Neuronal stem cell (in vitro differentiated cells): Measurements from ENCODE around the gene AGBL4.

Experiments used
- DNase-seq: peaks from one replicate; pipeline ENCODE4 v3.0.0-alpha.2; 2013; ENCODE audit warnings: low spot score
- H2AFZ ChIP-seq: one replicate; pipeline ENCODE4 v1.6.1; 2013; ENCODE audit warnings: mild to moderate bottlenecking, low read length, inconsistent platforms
- H2AK5ac ChIP-seq: 2 replicates; pipeline ENCODE4 v1.6.1; 2013; ENCODE audit warnings: low read depth, mild to moderate bottlenecking, inconsistent platforms, low read length, moderate library complexity, mixed read lengths
- H2BK120ac ChIP-seq: 2 replicates; pipeline ENCODE4 v1.6.1; 2013; ENCODE audit warnings: low read depth, mild to moderate bottlenecking, inconsistent platforms, low read length, moderate library complexity, mixed read lengths
- H2BK12ac ChIP-seq: one replicate; pipeline ENCODE4 v1.6.1; 2013; ENCODE audit warnings: low read length, inconsistent platforms
- H2BK15ac ChIP-seq: 2 replicates; pipeline ENCODE4 v1.6.1; 2013; ENCODE audit warnings: mild to moderate bottlenecking, low read length, inconsistent platforms, mixed read lengths
- H2BK5ac ChIP-seq: one replicate; pipeline ENCODE4 v1.6.1; 2013; ENCODE audit warnings: inconsistent platforms, mild to moderate bottlenecking, low read length, moderate library complexity
- H3K14ac ChIP-seq: one replicate; pipeline ENCODE4 v1.6.1; 2013; ENCODE audit warnings: low read length, inconsistent platforms
- H3K18ac ChIP-seq: 2 replicates; pipeline ENCODE4 v1.6.1; 2013; ENCODE audit warnings: low read length, inconsistent platforms
- H3K23ac ChIP-seq: 2 replicates; pipeline ENCODE4 v1.6.1; 2013; ENCODE audit warnings: low read depth, mild to moderate bottlenecking, mixed read lengths, low read length, inconsistent platforms; ENCODE audit not compliant: poor library complexity
- H3K27ac ChIP-seq: replicated peaks from 3 replicates; pipeline ENCODE4 v1.5.1; 2013; ENCODE audit warnings: low read length, inconsistent platforms
- H3K27me3 ChIP-seq, 3 experiments: 2 replicates each; pipeline ENCODE4 v1.6.1; 2013; ENCODE audit warnings: low read length in 3 of 3, mild to moderate bottlenecking in 2 of 3, inconsistent platforms in 1 of 3, low read depth in 1 of 3, mixed read lengths in 1 of 3, moderate library complexity in 1 of 3; ENCODE audit not compliant: control insufficient read depth in 3 of 3, insufficient read depth in 3 of 3
- H3K36me3 ChIP-seq, 2 donors: replicated peaks in 1 of 2; 2 replicates each; pipeline ENCODE4 v1.6.1; 2013; ENCODE audit warnings: low read length in 2 of 2; ENCODE audit not compliant: control insufficient read depth in 2 of 2, insufficient read depth in 2 of 2
- H3K4ac ChIP-seq: 2 replicates; pipeline ENCODE4 v1.6.1; 2013; ENCODE audit warnings: inconsistent platforms, mild to moderate bottlenecking, low read length, moderate library complexity
- H3K4me1 ChIP-seq, 2 donors: 1 replicate in 1 of 2; 2 replicates in 1 of 2; pipeline ENCODE4 v1.6.1; 2013; ENCODE audit warnings: low read length in 2 of 2, low read depth in 1 of 2; ENCODE audit not compliant: control insufficient read depth in 2 of 2, insufficient read depth in 1 of 2
- H3K4me2 ChIP-seq: one replicate; pipeline ENCODE4 v1.6.1; 2013; ENCODE audit warnings: mild to moderate bottlenecking, low read length, inconsistent platforms; ENCODE audit not compliant: insufficient read depth, poor library complexity, severe bottlenecking
- H3K4me3 ChIP-seq, 2 donors: 2 replicates each; pipeline ENCODE4 v1.5.1; 2013; ENCODE audit warnings: low read length in 2 of 2, mild to moderate bottlenecking in 2 of 2, inconsistent platforms in 1 of 2, moderate library complexity in 1 of 2
- H3K79me1 ChIP-seq: one replicate; pipeline ENCODE4 v1.6.1; 2013; ENCODE audit warnings: low read depth, mild to moderate bottlenecking, inconsistent platforms, low read length, moderate library complexity
- H3K9ac ChIP-seq: one replicate; pipeline ENCODE4 v1.6.1; 2013; ENCODE audit warnings: mild to moderate bottlenecking, low read depth, low read length, inconsistent platforms; ENCODE audit not compliant: poor library complexity
- H3K9me3 ChIP-seq, 2 donors: replicated peaks in 1 of 2; 2 replicates each; pipeline versions ENCODE3 to v1.6.1; 2013; ENCODE audit warnings: low read length in 2 of 2, mild to moderate bottlenecking in 2 of 2, inconsistent platforms in 1 of 2, low read depth in 1 of 2, mixed read lengths in 1 of 2, moderate library complexity in 1 of 2; ENCODE audit not compliant: control insufficient read depth in 2 of 2, insufficient read depth in 1 of 2
- H4K8ac ChIP-seq: one replicate; pipeline ENCODE4 v1.6.1; 2013; ENCODE audit warnings: low read depth, mild to moderate bottlenecking, inconsistent platforms, low read length, moderate library complexity
- H4K91ac ChIP-seq: one replicate; pipeline ENCODE4 v1.6.1; 2013; ENCODE audit warnings: low read length, low read depth, mild to moderate bottlenecking, inconsistent platforms; ENCODE audit not compliant: poor library complexity
- WGBS, 2 donors: extraction: QIAGEN DNeasy Blood & Tissue Kit; methylation state at CpG; one replicate each; pipeline ENCODE4 v1.1.7; 2013; ENCODE audit warnings: missing lambda C conversion rate in 2 of 2, mixed read lengths in 1 of 2; ENCODE audit not compliant: insufficient read length in 2 of 2, insufficient replicate concordance in 1 of 2; ENCODE audit errors: extremely low coverage in 2 of 2; 5-methylcytosine and 5-hydroxymethylcytosine counted together

The AGBL4 gene

GRCh38 chr1:48789903-48790302, 1233.9 kb downstream of the AGBL4 start:
- H2BK120ac ChIP-seq = no peak overlapping the region
- no peak overlapping the region for H2BK5ac ChIP-seq
- no peak overlapping the region for H2BK12ac ChIP-seq
- no peak overlapping the region for H2AK5ac ChIP-seq
- H3K4me2 ChIP-seq = no peak overlapping the region
- no peaks in the 10 kb centered on the region for H3K9me3 ChIP-seq
- no peaks in the 10 kb centered on the region for H3K36me3 ChIP-seq
- H4K8ac ChIP-seq = no peak overlapping the region
- H3K18ac ChIP-seq = no peak overlapping the region
- H3K9ac ChIP-seq = no peak overlapping the region
- H3K27me3 ChIP-seq = peaks cover 0 to 8% (median 0%) of the 10 kb centered on the region in 3 experiments
- no peak overlapping the region for H3K27ac ChIP-seq
- H3K4me3 ChIP-seq = no peak overlapping the region
- DNase-seq = no peak
- no peak overlapping the region for H2BK15ac ChIP-seq
- H3K4me1 ChIP-seq = no peaks in the 10 kb centered on the region
- WGBS, 2 donors = no CpG with 5 or more reads among the region's 4 CpGs
- H3K23ac ChIP-seq = no peak overlapping the region
- no peaks in the 10 kb centered on the region for H3K79me1 ChIP-seq
- H4K91ac ChIP-seq = no peak overlapping the region
- H2AFZ ChIP-seq = no peak overlapping the region
- no peak overlapping the region for H3K4ac ChIP-seq
- H3K14ac ChIP-seq = no peak overlapping the region

DNA sequence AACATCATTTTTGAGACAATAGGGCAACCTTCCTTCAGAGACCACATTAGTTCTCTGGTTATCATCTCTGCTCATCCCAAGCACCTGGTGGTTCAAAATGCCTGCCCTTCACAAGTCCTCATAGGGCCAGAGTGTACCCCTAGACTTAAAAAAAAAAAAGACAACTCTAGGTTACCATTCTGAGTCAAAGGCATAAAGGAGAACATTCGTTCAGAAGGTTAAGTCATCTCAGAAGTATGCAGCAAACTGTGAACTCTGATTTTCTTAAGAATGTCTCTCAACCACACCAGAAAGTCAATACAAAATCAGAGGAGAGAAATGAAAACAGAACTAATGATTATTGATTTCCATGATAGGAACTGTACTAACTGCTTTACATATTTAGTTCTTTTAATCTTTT, 1237.9 kb downstream of the AGBL4 start:
- no peak overlapping the region for H3K4ac ChIP-seq
- H3K23ac ChIP-seq = no peak overlapping the region
- H3K36me3 ChIP-seq = no peaks in the 10 kb centered on the region
- no peak overlapping the region for H3K9ac ChIP-seq
- no peak overlapping the region for H3K14ac ChIP-seq
- no CpG with 5 or more reads among the region's 1 CpG for WGBS, 2 donors
- H3K27ac ChIP-seq = no peak overlapping the region
- DNase-seq = no peak
- H3K79me1 ChIP-seq = no peaks in the 10 kb centered on the region
- no peak overlapping the region for H2BK12ac ChIP-seq
- peaks cover 0 to 15% (median 0%) of the 10 kb centered on the region in 3 experiments for H3K27me3 ChIP-seq
- no peak overlapping the region for H2BK120ac ChIP-seq
- no peak overlapping the region for H2AK5ac ChIP-seq
- H2AFZ ChIP-seq = no peak overlapping the region
- no peak overlapping the region for H3K4me2 ChIP-seq
- no peak overlapping the region for H3K4me3 ChIP-seq
- no peak overlapping the region for H4K8ac ChIP-seq
- no peak overlapping the region for H4K91ac ChIP-seq
- no peaks in the 10 kb centered on the region for H3K9me3 ChIP-seq
- H3K4me1 ChIP-seq = no peaks in the 10 kb centered on the region
- no peak overlapping the region for H3K18ac ChIP-seq
- H2BK15ac ChIP-seq = no peak overlapping the region
- no peak overlapping the region for H2BK5ac ChIP-seq

- no peak overlapping the region for H3K4ac ChIP-seq
- no peak overlapping the region for H4K8ac ChIP-seq
- H2BK15ac ChIP-seq = no peak overlapping the region
- no peaks in the 10 kb centered on the region for H3K79me1 ChIP-seq
- H3K14ac ChIP-seq = no peak overlapping the region
- H3K18ac ChIP-seq = no peak overlapping the region
- H3K27me3 ChIP-seq = peaks cover 0 to 12% (median 0%) of the 10 kb centered on the region in 3 experiments
- H4K91ac ChIP-seq = no peak overlapping the region
- no peak overlapping the region for H3K4me3 ChIP-seq
- no peak overlapping the region for H3K27ac ChIP-seq
- no peak for DNase-seq
- no peaks in the 10 kb centered on the region for H3K36me3 ChIP-seq
- no peak overlapping the region for H3K4me2 ChIP-seq
- no peak overlapping the region for H2AK5ac ChIP-seq
- WGBS, 2 donors = no CpG with 5 or more reads among the region's 2 CpGs
- no peak overlapping the region for H2BK5ac ChIP-seq
- H3K9ac ChIP-seq = no peak overlapping the region
- H3K23ac ChIP-seq = no peak overlapping the region
- H2BK120ac ChIP-seq = no peak overlapping the region
- no peak overlapping the region for H2BK12ac ChIP-seq
- H3K4me1 ChIP-seq = no peaks in the 10 kb centered on the region
- no peak overlapping the region for H2AFZ ChIP-seq
- no peaks in the 10 kb centered on the region for H3K9me3 ChIP-seq
Observed at GRCh38 chr1:48784301-48784700, 1239.5 kb downstream of the AGBL4 start.

DNA sequence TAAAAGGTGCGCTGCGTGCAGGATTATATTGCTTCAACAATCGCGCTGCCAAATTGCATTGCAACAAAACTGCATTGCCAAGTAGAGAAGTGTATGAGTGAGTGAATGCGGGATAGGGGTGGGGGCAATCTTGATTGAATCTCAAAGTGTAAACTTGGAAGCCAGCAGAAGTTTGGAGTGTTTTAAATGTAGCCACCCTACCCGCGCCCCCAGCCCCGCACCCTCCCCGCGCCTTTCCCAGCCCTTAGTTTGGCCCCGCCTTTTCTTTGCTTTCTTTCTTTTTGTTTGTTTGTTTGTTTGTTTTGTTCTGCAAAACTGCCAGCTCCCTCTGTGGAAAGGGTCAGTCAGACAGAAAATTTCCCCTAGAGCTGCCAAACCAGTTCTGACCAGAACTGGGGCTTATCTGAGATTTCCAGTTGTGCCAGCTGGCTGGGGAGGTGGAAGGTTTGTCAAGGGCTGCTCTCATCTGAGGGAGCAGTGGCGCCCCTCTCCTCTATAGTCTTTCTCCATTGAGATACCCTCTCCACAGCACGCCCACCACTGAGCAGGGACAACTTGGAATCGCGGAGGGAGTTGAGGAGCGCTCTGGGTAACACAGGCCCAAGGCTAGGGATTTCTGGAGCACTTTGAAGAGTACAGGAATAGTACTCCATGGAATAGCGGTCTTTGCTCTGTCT, 1246.4 kb downstream of the AGBL4 start:
- no peak overlapping the region for H2BK120ac ChIP-seq
- H4K91ac ChIP-seq = no peak overlapping the region
- H3K4me1 ChIP-seq = peaks cover 0 to 13% of the 10 kb centered on the region in 2 donors
- no CpG with 5 or more reads among the region's 17 CpGs for WGBS, 2 donors
- peak overlapping the region; percentile 89 for H2AFZ ChIP-seq
- H3K4me3 ChIP-seq = peak overlapping the region; percentile 83 to 92
- DNase-seq = peak; percentile 26
- H2BK5ac ChIP-seq = peak overlapping the region; percentile 76
- no peak overlapping the region for H4K8ac ChIP-seq
- no peak overlapping the region for H3K4ac ChIP-seq
- H3K27me3 ChIP-seq = peaks cover 0 to 8% (median 0%) of the 10 kb centered on the region in 3 experiments
- peaks cover 3% of the 10 kb centered on the region for H3K79me1 ChIP-seq
- H3K18ac ChIP-seq = peak overlapping the region; percentile 80
- H3K9me3 ChIP-seq = no peaks in the 10 kb centered on the region
- peak overlapping the region; percentile 56 for H2BK15ac ChIP-seq
- H2AK5ac ChIP-seq = peak overlapping the region; percentile 5
- H2BK12ac ChIP-seq = no peak overlapping the region
- H3K9ac ChIP-seq = peak overlapping the region; percentile 63
- H3K27ac ChIP-seq = no peak overlapping the region
- H3K23ac ChIP-seq = no peak overlapping the region
- H3K36me3 ChIP-seq = peaks cover 3 to 35% of the 10 kb centered on the region in 2 donors
- H3K14ac ChIP-seq = peak overlapping the region; percentile 9
- H3K4me2 ChIP-seq = peak overlapping the region; percentile 72
